ENCODE results near the gene CSNK1G3.
"Not testable (repeated sequence)": the region's sequence is repeated elsewhere in the genome, so short reads cannot be mapped to it uniquely, and the experiment has no call there.

The CSNK1G3 gene

DNA sequence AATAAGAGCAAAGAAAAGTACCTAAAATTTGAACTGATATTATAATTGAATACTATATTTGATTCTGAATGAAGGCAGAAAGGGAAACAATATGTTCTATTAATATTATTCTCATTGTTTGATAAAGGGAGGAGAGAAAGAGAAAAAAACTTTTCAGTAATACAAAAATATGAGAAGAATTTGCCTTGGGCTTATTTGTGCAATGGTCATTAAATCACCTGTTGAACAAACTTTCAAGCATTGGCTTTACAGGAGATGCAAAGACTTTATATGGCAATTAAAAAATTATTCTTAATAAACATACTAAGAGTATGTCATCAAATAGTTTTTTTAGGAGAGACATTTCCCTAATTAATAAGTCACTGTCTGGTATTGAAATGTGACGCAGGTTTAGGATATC lies 85.0 kb downstream of the CSNK1G3 start:
- Histone ChIP-seq H3K27me3 (ENCODE audit: insufficient read depth, low read length) (no peaks in the 10 kb centered on the region), H3K9me3 (ENCODE audit: low read length) (peaks cover 2% of the 10 kb centered on the region), H3K4me1 (ENCODE audit: insufficient read depth, low read length) (no peaks in the 10 kb centered on the region), H3K36me3 (ENCODE audit: insufficient read depth, low read length) (peaks cover 25% of the 10 kb centered on the region), H2AFZ (ENCODE audit: low read depth, low read length) (no peak overlapping the region), H3K4me3 (ENCODE audit: low read length) (no peak overlapping the region)

DNA sequence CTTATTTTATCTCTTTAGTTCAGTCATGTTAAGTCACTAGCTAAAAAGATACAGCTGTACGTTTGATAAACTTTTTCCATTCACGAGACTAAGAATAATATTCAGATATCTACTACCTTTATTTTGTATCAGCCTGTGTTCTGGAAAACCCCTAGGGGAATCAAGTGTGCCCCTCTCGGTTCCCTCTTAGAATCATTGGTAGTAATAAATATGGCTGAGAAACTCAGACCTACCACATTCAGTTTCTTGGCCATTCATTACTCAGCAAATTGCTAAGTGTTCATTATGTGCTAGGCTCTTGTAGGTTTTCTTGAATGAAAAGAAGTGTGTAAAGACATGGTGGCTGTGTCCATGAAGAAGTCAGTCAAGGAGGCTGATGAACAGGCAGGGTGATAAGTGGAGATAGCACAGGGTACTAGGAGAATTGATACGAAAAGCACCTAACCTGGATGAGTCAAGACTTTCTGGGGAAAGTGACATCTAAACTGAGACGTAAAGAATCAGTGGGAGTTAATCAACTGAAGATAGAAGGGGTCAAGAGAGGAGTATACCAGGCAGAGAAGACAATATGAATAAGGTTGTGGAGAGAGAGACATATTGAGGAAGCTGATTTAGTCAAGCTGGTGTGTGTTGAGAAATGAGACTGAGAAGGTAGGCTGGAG lies 86.2 kb downstream of the CSNK1G3 start:
- H3K4me3 ChIP-seq (ENCODE audit: low read length) = no peak overlapping the region
- peaks cover 28% of the 10 kb centered on the region for H3K36me3 ChIP-seq (ENCODE audit: insufficient read depth, low read length)
- no peaks in the 10 kb centered on the region for H3K9me3 ChIP-seq (ENCODE audit: low read length)
- no peaks in the 10 kb centered on the region for H3K4me1 ChIP-seq (ENCODE audit: insufficient read depth, low read length)
- no peaks in the 10 kb centered on the region for H3K27me3 ChIP-seq (ENCODE audit: insufficient read depth, low read length)
- H2AFZ ChIP-seq (ENCODE audit: low read depth, low read length) = no peak overlapping the region

DNA sequence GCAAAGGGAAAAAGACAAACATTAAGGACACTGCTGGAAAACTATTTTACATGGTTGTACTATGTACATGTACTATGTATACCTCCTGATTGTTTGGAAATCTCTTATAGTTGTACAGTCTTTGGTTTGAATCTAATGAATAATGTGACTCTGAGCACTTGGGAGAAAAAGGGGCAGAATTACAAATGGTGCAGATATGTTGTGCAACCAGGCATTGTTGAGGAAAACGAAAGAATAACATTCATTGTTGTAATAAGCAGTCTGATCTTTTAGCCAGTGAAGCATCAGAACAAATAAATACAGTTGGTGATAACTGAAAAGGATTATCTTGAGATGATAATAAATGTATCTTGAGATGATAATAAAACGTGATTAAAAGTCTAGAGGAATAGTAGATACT lies 87.2 kb downstream of the CSNK1G3 start:
- Histone ChIP-seq H3K4me3 (ENCODE audit: low read length) (no peak overlapping the region), H2AFZ (ENCODE audit: low read depth, low read length) (no peak overlapping the region), H3K36me3 (ENCODE audit: insufficient read depth, low read length) (peaks cover 20% of the 10 kb centered on the region), H3K27me3 (ENCODE audit: insufficient read depth, low read length) (no peaks in the 10 kb centered on the region), H3K4me1 (ENCODE audit: insufficient read depth, low read length) (no peaks in the 10 kb centered on the region), H3K9me3 (ENCODE audit: low read length) (no peaks in the 10 kb centered on the region)

DNA sequence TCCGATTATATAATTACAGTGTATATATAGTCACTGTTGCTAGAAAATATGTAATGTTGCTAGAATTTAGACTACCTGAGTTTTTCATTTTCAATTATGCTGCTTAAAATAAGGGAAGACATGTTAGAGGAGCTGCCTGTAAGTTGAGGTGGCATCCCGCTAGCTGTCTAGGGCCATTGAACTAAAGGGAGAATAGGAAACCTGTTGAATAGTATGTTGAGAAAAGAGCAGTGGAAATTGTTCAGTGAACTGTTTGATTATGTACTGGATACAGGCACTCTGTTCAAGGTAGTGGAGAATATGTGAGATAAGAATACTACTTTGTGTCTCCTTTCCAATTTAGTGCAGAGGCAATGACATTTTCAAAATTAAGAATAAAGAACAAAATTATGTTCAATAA lies 89.6 kb downstream of the CSNK1G3 start:
- Histone ChIP-seq H2AFZ (ENCODE audit: low read depth, low read length) (no peak overlapping the region), H3K27me3 (ENCODE audit: insufficient read depth, low read length) (no peaks in the 10 kb centered on the region), H3K4me1 (ENCODE audit: insufficient read depth, low read length) (no peaks in the 10 kb centered on the region), H3K4me3 (ENCODE audit: low read length) (no peak overlapping the region), H3K9me3 (ENCODE audit: low read length) (no peaks in the 10 kb centered on the region), H3K36me3 (ENCODE audit: insufficient read depth, low read length) (peaks cover 22% of the 10 kb centered on the region)

DNA sequence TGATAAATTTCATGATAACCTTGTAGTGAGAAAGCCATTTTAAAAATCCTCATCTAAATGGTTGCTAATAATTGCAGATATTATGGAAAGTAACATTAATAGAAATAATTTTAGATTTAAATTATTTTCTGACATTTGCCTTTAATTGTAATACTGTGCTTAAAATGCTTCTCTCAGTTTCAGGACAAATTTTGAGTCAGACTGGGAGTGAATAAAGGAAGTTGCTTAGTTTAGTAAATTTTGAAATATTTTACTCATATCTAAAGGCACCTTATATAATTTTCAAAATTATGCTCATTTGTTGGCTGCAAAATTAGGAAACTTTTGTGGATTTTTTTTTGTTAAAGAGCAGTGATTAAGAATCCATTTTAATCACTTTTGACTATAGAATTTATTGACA lies 93.8 kb downstream of the CSNK1G3 start:
- no peaks in the 10 kb centered on the region for H3K9me3 ChIP-seq (ENCODE audit: low read length)
- no peaks in the 10 kb centered on the region for H3K4me1 ChIP-seq (ENCODE audit: insufficient read depth, low read length)
- no peaks in the 10 kb centered on the region for H3K27me3 ChIP-seq (ENCODE audit: insufficient read depth, low read length)
- H2AFZ ChIP-seq (ENCODE audit: low read depth, low read length) = no peak overlapping the region
- H3K36me3 ChIP-seq (ENCODE audit: insufficient read depth, low read length) = peaks cover 30% of the 10 kb centered on the region
- no peak overlapping the region for H3K4me3 ChIP-seq (ENCODE audit: low read length)

DNA sequence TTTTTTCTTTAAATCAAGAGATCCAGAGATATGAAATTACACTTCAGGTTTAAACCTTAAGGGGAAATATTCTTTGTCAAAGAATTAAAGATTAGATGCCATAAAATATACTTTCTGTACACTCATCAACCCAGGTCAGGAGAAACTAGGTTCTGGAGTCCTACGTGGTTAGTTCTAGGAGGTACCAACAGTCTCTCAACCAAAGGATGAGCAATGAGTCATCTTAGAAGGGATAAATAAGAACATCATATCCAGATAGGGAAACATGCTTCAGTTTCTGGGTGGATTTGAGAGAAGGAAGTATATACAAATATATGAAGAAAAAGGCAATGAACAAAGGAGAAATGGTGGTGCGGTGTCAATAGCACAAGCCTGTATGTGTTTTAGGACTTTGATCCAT lies 98.2 kb downstream of the CSNK1G3 start:
- H3K4me3 ChIP-seq (ENCODE audit: low read length) = no peak overlapping the region
- no peaks in the 10 kb centered on the region for H3K27me3 ChIP-seq (ENCODE audit: insufficient read depth, low read length)
- no peak overlapping the region for H2AFZ ChIP-seq (ENCODE audit: low read depth, low read length)
- H3K4me1 ChIP-seq (ENCODE audit: insufficient read depth, low read length) = no peaks in the 10 kb centered on the region
- H3K36me3 ChIP-seq (ENCODE audit: insufficient read depth, low read length) = peaks cover 34% of the 10 kb centered on the region
- peaks cover 2% of the 10 kb centered on the region for H3K9me3 ChIP-seq (ENCODE audit: low read length)

DNA sequence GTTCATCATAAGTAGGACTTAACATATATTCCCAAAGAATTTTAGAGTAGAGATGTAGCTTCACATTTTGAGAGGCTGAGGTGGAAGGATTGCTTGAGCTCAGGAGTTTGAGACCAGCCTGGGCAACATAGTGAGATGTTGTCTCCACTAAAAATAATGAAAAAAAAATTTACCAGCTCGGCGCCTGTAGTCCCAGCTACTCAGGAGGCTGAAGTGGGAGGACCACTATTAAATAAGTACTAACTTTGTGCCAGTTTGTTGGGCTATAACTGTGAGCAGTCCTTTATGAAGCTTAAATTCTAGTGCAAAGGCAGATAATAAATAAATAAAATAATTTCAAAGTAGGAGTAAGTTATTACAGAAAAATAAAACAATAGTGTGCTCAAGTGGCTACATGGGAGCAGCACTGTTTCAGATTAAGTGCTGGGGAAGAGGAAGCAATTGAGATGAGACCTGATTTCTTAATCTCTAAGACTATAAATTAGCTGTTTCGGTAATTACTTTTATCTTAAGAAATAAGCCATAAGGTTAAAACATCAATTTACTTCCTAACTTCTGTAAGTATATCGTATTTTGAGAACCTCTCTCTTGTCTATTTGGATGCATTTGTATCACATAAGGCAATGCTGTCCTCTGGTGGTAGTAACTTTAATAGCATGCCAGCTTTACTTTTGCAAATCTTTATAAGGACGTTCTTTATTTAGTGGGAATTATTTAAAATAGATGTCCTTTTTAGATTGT lies 98.9 kb downstream of the CSNK1G3 start:
- Histone ChIP-seq H3K4me3 (ENCODE audit: low read length) (no peak overlapping the region), H2AFZ (ENCODE audit: low read depth, low read length) (no peak overlapping the region), H3K27me3 (ENCODE audit: insufficient read depth, low read length) (no peaks in the 10 kb centered on the region), H3K9me3 (ENCODE audit: low read length) (peaks cover 2% of the 10 kb centered on the region), H3K36me3 (ENCODE audit: insufficient read depth, low read length) (peaks cover 37% of the 10 kb centered on the region), H3K4me1 (ENCODE audit: insufficient read depth, low read length) (no peaks in the 10 kb centered on the region)

DNA sequence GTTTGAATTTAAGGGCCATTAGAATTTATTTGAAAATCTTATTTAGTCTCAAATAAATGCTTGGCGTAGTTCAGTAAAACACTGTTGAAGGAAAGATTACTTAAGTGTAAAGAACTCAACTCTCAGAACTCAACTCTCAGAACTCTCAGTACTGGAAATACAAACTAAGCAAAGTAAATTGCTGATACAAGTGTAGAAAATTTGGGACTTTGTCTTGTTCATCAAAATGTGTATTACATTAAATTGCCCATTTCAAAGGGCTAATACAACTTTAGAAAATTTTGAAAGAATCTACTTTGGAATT lies 99.4 kb downstream of the CSNK1G3 start:
- H2AFZ ChIP-seq (ENCODE audit: low read depth, low read length) = no peak overlapping the region
- no peaks in the 10 kb centered on the region for H3K4me1 ChIP-seq (ENCODE audit: insufficient read depth, low read length)
- no peak overlapping the region for H3K4me3 ChIP-seq (ENCODE audit: low read length)
- H3K27me3 ChIP-seq (ENCODE audit: insufficient read depth, low read length) = no peaks in the 10 kb centered on the region
- peaks cover 2% of the 10 kb centered on the region for H3K9me3 ChIP-seq (ENCODE audit: low read length)
- peaks cover 34% of the 10 kb centered on the region for H3K36me3 ChIP-seq (ENCODE audit: insufficient read depth, low read length)

DNA sequence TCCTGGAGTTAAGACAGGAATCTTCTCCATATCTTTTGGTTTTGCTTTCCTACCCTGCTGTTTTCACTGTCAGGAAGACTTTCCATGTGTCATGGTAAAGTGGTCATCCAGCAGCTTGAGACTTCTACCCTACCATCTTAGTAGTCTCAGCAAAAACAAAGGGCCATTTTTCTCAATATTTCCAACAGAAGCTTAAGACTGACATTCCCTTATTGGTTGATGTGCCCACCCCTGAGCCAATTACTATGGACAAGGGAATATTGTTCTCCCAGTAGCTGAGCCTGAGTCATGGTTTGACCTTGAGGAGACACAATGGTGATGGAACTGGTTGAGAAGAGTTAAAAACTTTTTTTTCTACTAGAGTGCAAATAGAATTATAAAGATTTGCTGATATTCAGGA lies 105.6 kb downstream of the CSNK1G3 start:
- Histone ChIP-seq H3K36me3 (ENCODE audit: insufficient read depth, low read length) (peaks cover 16% of the 10 kb centered on the region), H3K4me3 (ENCODE audit: low read length) (no peak overlapping the region), H3K27me3 (ENCODE audit: insufficient read depth, low read length) (no peaks in the 10 kb centered on the region), H3K9me3 (ENCODE audit: low read length) (peaks cover 4% of the 10 kb centered on the region), H3K4me1 (ENCODE audit: insufficient read depth, low read length) (no peaks in the 10 kb centered on the region), H2AFZ (ENCODE audit: low read depth, low read length) (no peak overlapping the region)

DNA sequence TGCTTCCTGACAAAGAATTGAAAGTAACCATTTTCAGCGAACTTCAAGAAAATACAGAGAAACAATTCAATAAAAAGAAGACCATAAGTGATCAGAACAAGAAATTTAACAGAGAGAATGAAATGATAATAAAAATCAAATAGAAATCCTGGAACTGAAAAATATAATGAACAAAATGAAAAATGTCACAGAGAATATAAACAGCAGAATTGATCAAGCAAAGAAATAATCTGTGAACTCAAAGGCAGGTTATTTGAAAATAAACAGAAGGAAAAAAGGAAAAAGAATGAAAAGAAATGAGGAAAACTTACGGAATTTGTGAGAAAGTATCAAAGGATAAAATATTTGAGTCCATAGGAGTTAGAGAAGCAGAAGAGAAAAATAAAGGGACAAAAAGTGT lies 114.1 kb downstream of the CSNK1G3 start:
- H3K4me1 ChIP-seq (ENCODE audit: insufficient read depth, low read length) = no peaks in the 10 kb centered on the region
- no peak overlapping the region for H2AFZ ChIP-seq (ENCODE audit: low read depth, low read length)
- H3K9me3 ChIP-seq (ENCODE audit: low read length) = peaks cover 10% of the 10 kb centered on the region
- H3K27me3 ChIP-seq (ENCODE audit: insufficient read depth, low read length) = no peaks in the 10 kb centered on the region
- no peak overlapping the region for H3K4me3 ChIP-seq (ENCODE audit: low read length)
- H3K36me3 ChIP-seq (ENCODE audit: insufficient read depth, low read length) = no peaks in the 10 kb centered on the region

DNA sequence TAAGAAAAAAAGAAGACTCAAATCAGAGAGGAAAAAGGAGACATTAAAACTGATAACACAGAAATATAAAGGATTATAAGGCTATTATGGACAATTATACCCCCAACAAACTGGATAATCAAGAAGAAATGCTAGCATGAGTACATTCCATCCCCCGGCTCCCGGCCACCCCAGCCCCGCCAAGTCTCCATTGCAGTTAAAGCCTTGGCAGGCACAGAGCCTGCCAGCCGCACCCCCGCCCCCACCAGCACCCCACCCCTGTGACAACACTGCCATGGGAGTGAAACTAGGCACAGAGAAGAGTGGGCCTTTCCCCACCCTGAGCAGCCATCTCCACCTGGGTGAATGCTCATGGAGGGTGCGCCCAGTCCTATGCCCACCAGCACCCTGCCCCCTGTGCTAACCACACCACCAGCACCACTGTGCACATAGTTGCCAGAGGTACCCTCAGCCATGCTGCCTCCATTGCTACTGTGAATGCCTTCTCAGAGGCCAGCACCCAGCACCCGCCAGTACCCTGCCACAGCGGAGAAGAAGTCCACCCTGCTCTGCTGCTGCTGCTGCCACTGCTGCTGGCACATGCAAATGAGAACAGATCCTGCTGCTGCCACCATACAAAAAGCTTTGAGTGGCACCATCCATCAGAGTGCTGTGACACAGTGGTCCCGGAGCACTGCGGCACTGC lies 117.0 kb downstream of the CSNK1G3 start:
- H3K27me3 ChIP-seq (ENCODE audit: insufficient read depth, low read length) = no peaks in the 10 kb centered on the region
- no peak overlapping the region for H3K4me3 ChIP-seq (ENCODE audit: low read length)
- peaks cover 10% of the 10 kb centered on the region for H3K9me3 ChIP-seq (ENCODE audit: low read length)
- H2AFZ ChIP-seq (ENCODE audit: low read depth, low read length) = no peak overlapping the region
- no peaks in the 10 kb centered on the region for H3K36me3 ChIP-seq (ENCODE audit: insufficient read depth, low read length)
- H3K4me1 ChIP-seq (ENCODE audit: insufficient read depth, low read length) = no peaks in the 10 kb centered on the region

DNA sequence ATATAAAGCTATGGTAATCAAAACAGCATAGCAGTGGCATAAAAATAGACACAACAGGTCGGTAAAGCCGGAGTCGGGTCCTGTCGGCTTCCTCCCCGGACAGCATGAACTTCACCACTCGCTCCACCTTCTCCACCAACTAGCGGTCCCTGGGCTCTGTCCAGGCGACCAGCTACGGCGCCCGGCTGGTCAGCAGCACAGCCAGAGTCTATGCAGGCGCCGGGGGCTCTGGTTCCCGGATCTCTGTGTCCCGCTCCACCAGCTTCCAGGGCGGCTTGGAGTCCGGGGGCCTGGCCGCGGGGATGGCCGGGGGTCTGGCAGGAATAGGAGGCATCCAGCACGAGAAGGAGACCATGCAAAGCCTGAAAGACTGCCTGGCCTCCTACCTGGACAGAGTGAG lies 124.0 kb downstream of the CSNK1G3 start:
- no peaks in the 10 kb centered on the region for H3K36me3 ChIP-seq (ENCODE audit: insufficient read depth, low read length)
- no peak overlapping the region for H3K4me3 ChIP-seq (ENCODE audit: low read length)
- H2AFZ ChIP-seq (ENCODE audit: low read depth, low read length) = no peak overlapping the region
- peaks cover 2% of the 10 kb centered on the region for H3K9me3 ChIP-seq (ENCODE audit: low read length)
- no peaks in the 10 kb centered on the region for H3K4me1 ChIP-seq (ENCODE audit: insufficient read depth, low read length)
- H3K27me3 ChIP-seq (ENCODE audit: insufficient read depth, low read length) = no peaks in the 10 kb centered on the region

DNA sequence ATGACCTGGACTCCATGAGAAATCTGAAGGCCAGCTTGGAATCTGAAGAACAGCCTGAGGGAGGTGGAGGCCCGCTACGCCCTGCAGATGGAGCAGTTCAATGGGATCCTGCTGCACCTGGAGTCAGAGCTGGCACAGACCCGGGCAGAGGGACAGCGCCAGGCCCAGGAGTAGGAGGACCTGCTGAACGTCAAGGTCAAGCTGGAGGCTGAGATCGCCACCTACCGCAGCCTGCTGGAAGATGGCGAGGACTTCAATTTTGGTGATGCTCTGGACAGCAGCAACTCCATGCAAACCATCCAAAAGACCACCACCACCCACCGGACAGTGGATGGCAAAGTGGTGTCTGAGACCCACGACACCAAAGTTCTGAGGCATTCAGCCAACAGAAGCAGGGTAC lies 125.1 kb downstream of the CSNK1G3 start:
- not testable (repeated sequence) for H3K4me1 ChIP-seq (ENCODE audit: insufficient read depth, low read length); H3K27me3 ChIP-seq (ENCODE audit: insufficient read depth, low read length); H3K4me3 ChIP-seq (ENCODE audit: low read length); H3K36me3 ChIP-seq (ENCODE audit: insufficient read depth, low read length); H2AFZ ChIP-seq (ENCODE audit: low read depth, low read length); H3K9me3 ChIP-seq (ENCODE audit: low read length)

Data from neuron (in vitro differentiated cells).